Breast epithelium (tissue), 4 donors: Measurements from ENCODE around the gene ZNF611. TPM values are rescaled to one million over a fixed set of nuclear protein-coding genes. Genes with fewer than 3 reads are reported as not detected.

ENCODE experiments used
- DNase-seq, 2 donors: peaks; one replicate each; pipeline ENCODE4 v3.0.0-alpha.2; 2019; ENCODE audit warnings: low spot score in 2 of 2
- H3K27ac ChIP-seq, 2 donors: fragments of 200-600 bp; sonication (generic) in 1 of 2; one replicate each; pipeline ENCODE4 v1.5.1; 2016 to 2019; ENCODE audit warnings: mild to moderate bottlenecking in 1 of 2
- H3K27me3 ChIP-seq, 2 donors: fragments of 200-600 bp; sonication (generic) in 1 of 2; one replicate each; pipeline versions ENCODE4 v1.5.1 to v1.6.0; 2017 to 2019; ENCODE audit warnings: control low read depth in 1 of 2, mild to moderate bottlenecking in 1 of 2
- H3K36me3 ChIP-seq: fragments of 200-600 bp; one replicate; pipeline ENCODE4 v1.5.1; 2019
- H3K4me1 ChIP-seq, 2 donors: fragments of 200-600 bp; sonication (generic); one replicate each; pipeline ENCODE4 v1.5.1; 2016 to 2019; ENCODE audit warnings: control low read depth in 1 of 2
- H3K4me3 ChIP-seq, 3 donors: fragments of 200-600 bp; sonication (generic); 1 replicate in 2 of 3; 2 replicates in 1 of 3; pipeline ENCODE4 v1.5.1; 2016 to 2019; ENCODE audit warnings: mild to moderate bottlenecking in 3 of 3, moderate library complexity in 2 of 3
- H3K9me3 ChIP-seq, 2 donors: fragments of 200-600 bp; sonication (generic) in 1 of 2; one replicate each; pipeline ENCODE4 v1.5.1; 2016 to 2019; ENCODE audit warnings: control low read depth in 1 of 2
- CTCF ChIP-seq, 3 donors: fragments of 450-650 bp; IDR thresholded peaks; one replicate each; pipeline ENCODE4 v1.5.1; 2016 to 2017; ENCODE audit warnings: antibody characterized with exemption in 3 of 3, mild to moderate bottlenecking in 3 of 3, moderate library complexity in 3 of 3
- POLR2A ChIP-seq: fragments of 450-650 bp; IDR thresholded peaks from one replicate; pipeline ENCODE4 v1.6.1; 2016; ENCODE audit warnings: antibody characterized with exemption, mild to moderate bottlenecking, moderate library complexity
- POLR2AphosphoS5 ChIP-seq, 3 donors: sonication (generic); formaldehyde crosslinking; IDR thresholded peaks; one replicate each; pipeline ENCODE4 v1.6.1; 2017; ENCODE audit warnings: antibody characterized with exemption in 3 of 3
- intact Hi-C: fragments of 100-400 bp; cut with DNase I; formaldehyde crosslinking; loops from one replicate; pipeline ENCODE4 v1.15.1; 2023; ENCODE audit warnings: low total_unique reads
- total RNA-seq, 3 donors: library from RNA; depleted of rRNA; stranded (reverse); fragments of >200 nt; gene quantifications; one replicate each; pipeline ENCODE4 v1.1.0, GENCODE V29; 2016

The ZNF611 gene
- total RNA-seq, 3 donors from 2014 or later: 11.8 to 23.0 (median 16.7) TPM

GRCh38 chr19:52665027-52665426 lies 69.8 kb downstream of the ZNF611 start:
- Histone ChIP-seq H3K36me3 (no peaks in the 10 kb centered on the region), H3K4me1 (no peaks in the 10 kb centered on the region), H3K4me3 (no peak overlapping the region), H3K9me3 (no peaks in the 10 kb centered on the region), H3K27me3 (no peaks in the 10 kb centered on the region), H3K27ac (no peak overlapping the region)
- TF ChIP-seq CTCF (IDR thresholded peaks at IDR 0.05): no peak
- no peak for TF ChIP-seq POLR2A
- no peak for TF ChIP-seq POLR2AphosphoS5 (IDR thresholded peaks at IDR 0.05)
- DNase-seq: no peak
- intact Hi-C loops: no loop called here

- H3K4me1 ChIP-seq: no peaks in the 10 kb centered on the region
- no peaks in the 10 kb centered on the region for H3K36me3 ChIP-seq
- intact Hi-C loops: no loop called here
- H3K27ac ChIP-seq: no peak overlapping the region
- H3K4me3 ChIP-seq: no peak overlapping the region
- H3K9me3 ChIP-seq: no peaks in the 10 kb centered on the region
- no peak for TF ChIP-seq POLR2AphosphoS5 (IDR thresholded peaks at IDR 0.05)
- no peak for TF ChIP-seq POLR2A
- TF ChIP-seq CTCF (IDR thresholded peaks at IDR 0.05): no peak
- H3K27me3 ChIP-seq: no peaks in the 10 kb centered on the region
- no peak for DNase-seq
Measured at GRCh38 chr19:52664461-52664860, 70.4 kb downstream of the ZNF611 start.

- intact Hi-C loops: no loop called here
- TF ChIP-seq POLR2A (no peak), POLR2AphosphoS5 (IDR thresholded peaks at IDR 0.05) (no peak)
- no peak for DNase-seq
Measured at GRCh38 chr19:52662631-52663030, 72.2 kb downstream of the ZNF611 start.

GRCh38 chr19:52660981-52661380 lies 73.9 kb downstream of the ZNF611 start:
- intact Hi-C loops: no loop called here
- Histone ChIP-seq H3K36me3 (no peaks in the 10 kb centered on the region), H3K4me1 (no peaks in the 10 kb centered on the region), H3K27me3 (no peaks in the 10 kb centered on the region), H3K4me3 (no peak overlapping the region), H3K9me3 (no peaks in the 10 kb centered on the region), H3K27ac (no peak overlapping the region)
- DNase-seq: no peak
- TF ChIP-seq POLR2A: no peak
- TF ChIP-seq CTCF (IDR thresholded peaks at IDR 0.05): no peak

More at GRCh38 chr19:52662631-52663030, 72.2 kb downstream of the ZNF611 start:
- H3K9me3 ChIP-seq: no peaks in the 10 kb centered on the region
- H3K4me1 ChIP-seq: no peaks in the 10 kb centered on the region
- no peak overlapping the region for H3K27ac ChIP-seq
- H3K36me3 ChIP-seq: no peaks in the 10 kb centered on the region
- H3K4me3 ChIP-seq: no peak overlapping the region
- H3K27me3 ChIP-seq: no peaks in the 10 kb centered on the region

GRCh38 chr19:52659013-52659412 lies 75.8 kb downstream of the ZNF611 start:
- H3K27ac ChIP-seq: no peak overlapping the region
- intact Hi-C loops: no loop called here
- no peak for DNase-seq
- no peaks in the 10 kb centered on the region for H3K4me1 ChIP-seq
- TF ChIP-seq CTCF (IDR thresholded peaks at IDR 0.05): no peak
- TF ChIP-seq POLR2AphosphoS5 (IDR thresholded peaks at IDR 0.05): no peak
- no peak for TF ChIP-seq POLR2A
- no peak overlapping the region for H3K4me3 ChIP-seq
- H3K9me3 ChIP-seq: no peaks in the 10 kb centered on the region
- no peaks in the 10 kb centered on the region for H3K27me3 ChIP-seq
- no peaks in the 10 kb centered on the region for H3K36me3 ChIP-seq

- no peak overlapping the region for H3K4me3 ChIP-seq
- no peak overlapping the region for H3K27ac ChIP-seq
- intact Hi-C loops: no loop called here
- no peaks in the 10 kb centered on the region for H3K27me3 ChIP-seq
- H3K4me1 ChIP-seq: no peaks in the 10 kb centered on the region
- no peaks in the 10 kb centered on the region for H3K36me3 ChIP-seq
- H3K9me3 ChIP-seq: no peaks in the 10 kb centered on the region
- DNase-seq: no peak
- TF ChIP-seq POLR2AphosphoS5 (IDR thresholded peaks at IDR 0.05): no peak
- no peak for TF ChIP-seq CTCF (IDR thresholded peaks at IDR 0.05)
- TF ChIP-seq POLR2A: no peak
Measured at GRCh38 chr19:52658595-52658994, 76.2 kb downstream of the ZNF611 start.
